ENCODE measurements around the gene GATAD2A. TPM values are rescaled to one million over a fixed set of nuclear protein-coding genes. Genes with fewer than 3 reads are reported as not detected.

Gene GATAD2A
- total RNA-seq, 4 donors from 2014 or later: 73.8 to 128 (median 87.7) TPM

GRCh38 chr19:19458110-19458816, 52.8 kb downstream of the GATAD2A start:
- no peak overlapping the region for H3K4me3 ChIP-seq (ENCODE audit: low read depth, poor library complexity, severe bottlenecking)
- DNase-seq (ENCODE audit: low spot score in 2 of 2): no peak
- WGBS, 2 donors: 63 to 77% methylated on average over 14 of the region's 14 CpGs
- intact Hi-C loops (cut with DNase I; ENCODE audit: low total_unique reads): no loop called here
- no peak for TF ChIP-seq CTCF (IDR thresholded peaks at IDR 0.05)
- TF ChIP-seq POLR2A (IDR thresholded peaks at IDR 0.05): no peak

- intact Hi-C loops (cut with DNase I; ENCODE audit: low total_unique reads): no loop called here
- H3K4me3 ChIP-seq (ENCODE audit: low read depth, poor library complexity, severe bottlenecking): no peak overlapping the region
- no peak for TF ChIP-seq POLR2A (IDR thresholded peaks at IDR 0.05)
- TF ChIP-seq CTCF (IDR thresholded peaks at IDR 0.05): no peak
- no peak for DNase-seq (ENCODE audit: low spot score in 2 of 2)
These were observed 53.6 kb downstream of the GATAD2A start for GRCh38 chr19:19459073-19459472.

GRCh38 chr19:19459707-19460251, 54.3 kb downstream of the GATAD2A start:
- intact Hi-C loops (cut with DNase I; ENCODE audit: low total_unique reads): no loop called here
- H3K4me3 ChIP-seq (ENCODE audit: low read depth, poor library complexity, severe bottlenecking): no peak overlapping the region
- peak; percentile 66 to 89 for DNase-seq (ENCODE audit: low spot score in 2 of 2)
- TF ChIP-seq CTCF (IDR thresholded peaks at IDR 0.05) (no peak), POLR2A (IDR thresholded peaks at IDR 0.05) (no peak)
- WGBS, 2 donors: 54 to 67% methylated on average over 8 of the region's 8 CpGs

GRCh38 chr19:19460258-19460731, 54.8 kb downstream of the GATAD2A start:
- TF ChIP-seq CTCF (IDR thresholded peaks at IDR 0.05) (no peak), POLR2A (IDR thresholded peaks at IDR 0.05) (no peak)
- DNase-seq (ENCODE audit: low spot score in 2 of 2): no peak
- no peak overlapping the region for H3K4me3 ChIP-seq (ENCODE audit: low read depth, poor library complexity, severe bottlenecking)
- intact Hi-C loops (cut with DNase I; ENCODE audit: low total_unique reads): no loop called here
- WGBS, 2 donors: 67 to 69% methylated on average over 9 to 10 of the region's 10 CpGs

- WGBS, 2 donors: 36 to 51% methylated on average over 18 of the region's 18 CpGs
- DNase-seq (ENCODE audit: low spot score in 2 of 2): peak; percentile 64 to 95
- H3K4me3 ChIP-seq (ENCODE audit: low read depth, poor library complexity, severe bottlenecking): no peak overlapping the region
- intact Hi-C loops (cut with DNase I; ENCODE audit: low total_unique reads): no loop called here
- TF ChIP-seq CTCF (IDR thresholded peaks at IDR 0.05): no peak
- no peak for TF ChIP-seq POLR2A (IDR thresholded peaks at IDR 0.05)
These were observed 55.3 kb downstream of the GATAD2A start for GRCh38 chr19:19460761-19461265.
